ENCODE measurements around the gene NFX1.

Gene NFX1

GRCh38 chr9:33341182-33341581, 50.9 kb downstream of the NFX1 start:
- H3K27ac ChIP-seq = no peak overlapping the region
- TF ChIP-seq CTCF (conservative IDR thresholded peaks at IDR 0.05) = no peak

- no peak overlapping the region for H3K27ac ChIP-seq
- no peak for TF ChIP-seq CTCF (conservative IDR thresholded peaks at IDR 0.05)
Observed at GRCh38 chr9:33344145-33344544, 53.8 kb downstream of the NFX1 start.

GRCh38 chr9:33346564-33346963, 56.2 kb downstream of the NFX1 start:
- no peak for TF ChIP-seq CTCF (conservative IDR thresholded peaks at IDR 0.05)
- H3K27ac ChIP-seq = no peak overlapping the region

- no peak for TF ChIP-seq CTCF (conservative IDR thresholded peaks at IDR 0.05)
- H3K27ac ChIP-seq = no peak overlapping the region
Observed at GRCh38 chr9:33348998-33349397, 58.7 kb downstream of the NFX1 start.

- no peak for TF ChIP-seq CTCF (conservative IDR thresholded peaks at IDR 0.05)
- no peak overlapping the region for H3K27ac ChIP-seq
Observed at GRCh38 chr9:33349743-33350142, 59.4 kb downstream of the NFX1 start.

- H3K27ac ChIP-seq = no peak overlapping the region
- TF ChIP-seq CTCF (conservative IDR thresholded peaks at IDR 0.05) = no peak
Observed at GRCh38 chr9:33350310-33350709, 60.0 kb downstream of the NFX1 start.

- H3K27ac ChIP-seq = no peak overlapping the region
- no peak for TF ChIP-seq CTCF (conservative IDR thresholded peaks at IDR 0.05)
Observed at GRCh38 chr9:33351547-33351946, 61.2 kb downstream of the NFX1 start.
